ENCODE measurements around the gene MZF1. TPM values are rescaled to one million over a fixed set of nuclear protein-coding genes. Genes with fewer than 3 reads are reported as not detected.

MZF1 gene
- total and polyA plus RNA-seq, 11 donors, result 6.2 to 12.5 (median 9.1) TPM

DNA sequence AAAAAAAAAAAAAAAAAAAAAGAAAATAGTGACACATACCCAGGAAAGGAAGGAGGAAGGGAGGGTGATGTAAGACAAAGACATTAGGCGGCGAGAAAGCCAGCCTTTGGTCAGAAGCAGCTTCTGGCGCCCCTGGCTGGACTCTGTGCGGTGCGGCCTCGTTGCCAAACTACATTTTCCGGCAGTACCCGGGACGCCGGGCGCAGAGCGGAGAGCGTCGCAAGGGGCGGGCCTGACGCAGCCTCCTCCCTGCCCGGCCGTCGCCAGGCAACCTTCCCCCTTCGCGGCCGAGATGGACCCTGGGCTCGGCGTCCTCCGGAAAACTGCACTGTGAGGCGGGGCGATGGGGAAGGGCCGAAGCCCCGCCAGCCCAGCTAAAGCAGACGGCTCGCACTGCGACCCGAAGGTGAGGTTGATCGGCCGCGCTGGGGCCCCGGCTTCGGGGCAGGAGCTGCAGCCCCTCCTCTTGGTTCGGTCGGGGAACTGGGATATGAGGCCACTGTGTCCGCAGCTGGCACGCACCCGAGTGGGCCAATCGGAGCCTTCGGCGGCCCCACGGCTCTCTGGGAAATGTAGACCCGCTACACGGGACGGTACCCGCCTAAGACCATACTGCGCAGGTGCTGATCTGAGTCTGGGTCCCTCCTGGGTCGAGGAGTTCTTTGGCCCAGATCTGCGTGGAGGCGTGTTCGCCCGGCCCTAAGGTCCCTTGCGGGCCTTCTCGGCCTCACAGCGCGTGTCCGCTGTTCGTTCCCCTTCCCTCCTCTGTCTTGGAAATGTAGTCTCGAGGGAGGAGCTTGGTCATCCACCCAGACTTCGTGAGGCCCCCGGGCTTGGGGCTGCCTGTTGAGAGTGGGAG lies 2.3 kb upstream of the MZF1 start:
- intact Hi-C loops (cut with DNase I), result no loop called here
- 0 to 1% (median 0%) methylated on average over 60 to 66 of the region's 66 CpGs for WGBS, 4 donors
- ATAC-seq, result peak; percentile 42 to 75 (median 71)
- TF ChIP-seq POLR2A (IDR thresholded peaks at IDR 0.05), result peak in 1 of 2 donors; percentile 66
- TF ChIP-seq CTCF (IDR thresholded peaks at IDR 0.05), result peak in 1 of 12 donors; percentile 25
- peaks cover 0 to 14% (median 2%) of the 10 kb centered on the region in 9 donors for H3K36me3 ChIP-seq
- no peaks in the 10 kb centered on the region for H3K9me3 ChIP-seq
- H3K27ac ChIP-seq, result peak overlapping the region; percentile 68 to 99 (median 96)
- DNase-seq, result peak; percentile 91 to 96 (median 94)
- H3K27me3 ChIP-seq, result no peaks in the 10 kb centered on the region
- H3K4me3 ChIP-seq, result peak overlapping the region; percentile 63 to 95 (median 80)
- H3K4me1 ChIP-seq, result peaks cover 3 to 38% (median 17%) of the 10 kb centered on the region in 12 donors

GRCh38 chr19:58573658-58574164 lies 576 bp upstream of the MZF1 start:
- H3K36me3 ChIP-seq, result peaks cover 0 to 28% (median 9%) of the 10 kb centered on the region in 9 donors
- intact Hi-C loops (cut with DNase I), result loop anchor here in 3 of 10 donors (1.0 to 2.0 kb wide), 3 partner anchors 15 to 55 kb away; partner anchors contain the start of genes TRIM28 (in 2 of the 3), UBE2M (in 2 of the 3) and ZBTB45 (in 1 of the 3)
- TF ChIP-seq POLR2A (IDR thresholded peaks at IDR 0.05), result no peak
- TF ChIP-seq CTCF (IDR thresholded peaks at IDR 0.05), result no peak
- peaks cover 3 to 38% (median 17%) of the 10 kb centered on the region in 12 donors for H3K4me1 ChIP-seq
- no peak for ATAC-seq
- H3K27me3 ChIP-seq, result no peaks in the 10 kb centered on the region
- 1% methylated on average over 20 of the region's 20 CpGs for WGBS, 4 donors
- DNase-seq, result no peak
- H3K9me3 ChIP-seq, result no peaks in the 10 kb centered on the region
- peak overlapping the region; percentile 36 to 89 (median 77) for H3K4me3 ChIP-seq
- peak overlapping the region; percentile 11 to 99 (median 96) for H3K27ac ChIP-seq

- intact Hi-C loops (cut with DNase I), result loop anchor here in 4 of 10 donors (1.0 to 2.0 kb wide), 3 partner anchors 13 to 53 kb away; partner anchors contain the start of genes UBE2M (in 2 of the 4) and ZBTB45 (in 1 of the 4)
- no peak for TF ChIP-seq CTCF (IDR thresholded peaks at IDR 0.05)
- no peaks in the 10 kb centered on the region for H3K9me3 ChIP-seq
- ATAC-seq (no peak), DNase-seq (peak in 2 of 5 donors; percentile 20 to 28)
- H3K4me3 ChIP-seq, result peak overlapping the region; percentile 36 to 89 (median 77)
- peaks cover 3 to 37% (median 17%) of the 10 kb centered on the region in 12 donors for H3K4me1 ChIP-seq
- H3K27ac ChIP-seq, result peak overlapping the region; percentile 88 to 99 (median 96)
- no peaks in the 10 kb centered on the region for H3K27me3 ChIP-seq
- 39 to 52% (median 44%) methylated on average over 24 of the region's 24 CpGs for WGBS, 4 donors
- peaks cover 0 to 33% (median 15%) of the 10 kb centered on the region in 9 donors for H3K36me3 ChIP-seq
Observed at GRCh38 chr19:58572026-58572817, 913 bp downstream of the MZF1 start.
